GM19043 (cell line): ENCODE data around the gene LCLAT1.

Experiments used
- ATAC-seq: cut with Tn5 transposase; IDR thresholded peaks from one replicate; pipeline ENCODE4 v1.9.1; 2021; ENCODE audit warnings: low read depth; ENCODE audit not compliant: unreplicated experiment

LCLAT1 gene

DNA sequence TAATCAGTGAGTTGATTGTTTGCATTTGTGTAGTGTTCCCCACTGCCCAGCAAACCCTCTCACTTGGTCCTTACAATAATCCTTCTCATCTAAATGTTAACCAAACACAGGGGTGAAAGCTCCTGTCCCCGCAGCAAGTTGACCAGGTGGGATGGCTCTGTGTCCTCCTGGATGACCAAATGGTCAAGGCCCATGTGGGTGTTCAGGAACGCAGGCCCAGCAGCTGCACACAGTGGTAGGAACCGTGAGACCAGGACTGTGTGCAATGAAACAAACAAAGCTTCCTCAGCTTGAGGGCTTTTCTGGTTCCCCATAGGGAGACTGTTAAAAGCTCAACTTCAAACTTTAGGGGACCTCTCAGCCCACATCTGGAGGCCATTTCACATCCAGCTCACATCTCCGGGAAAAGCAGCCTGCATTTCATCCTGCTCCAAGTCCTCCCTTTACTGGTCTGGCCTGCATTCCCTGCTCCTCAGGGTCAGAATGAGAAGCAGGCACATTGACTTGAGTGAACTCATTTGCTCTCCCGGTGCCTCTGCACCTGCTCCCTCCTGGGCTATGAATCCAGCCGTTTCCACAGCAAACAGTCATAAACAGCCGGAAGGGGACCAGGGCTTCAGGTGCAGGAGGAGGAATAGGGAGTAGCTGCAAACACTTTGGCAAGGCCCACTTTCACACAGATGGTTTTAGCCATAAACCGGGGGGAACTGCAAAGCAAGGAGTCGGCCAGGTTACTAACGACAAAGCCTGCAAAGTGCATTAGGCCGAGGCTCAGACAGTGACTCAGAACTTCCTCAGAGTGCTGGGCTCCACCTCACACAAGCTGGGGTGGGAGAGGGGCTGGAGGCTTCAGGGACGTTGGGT lies 215.5 kb downstream of the LCLAT1 start:
- ATAC-seq, result no peak

DNA sequence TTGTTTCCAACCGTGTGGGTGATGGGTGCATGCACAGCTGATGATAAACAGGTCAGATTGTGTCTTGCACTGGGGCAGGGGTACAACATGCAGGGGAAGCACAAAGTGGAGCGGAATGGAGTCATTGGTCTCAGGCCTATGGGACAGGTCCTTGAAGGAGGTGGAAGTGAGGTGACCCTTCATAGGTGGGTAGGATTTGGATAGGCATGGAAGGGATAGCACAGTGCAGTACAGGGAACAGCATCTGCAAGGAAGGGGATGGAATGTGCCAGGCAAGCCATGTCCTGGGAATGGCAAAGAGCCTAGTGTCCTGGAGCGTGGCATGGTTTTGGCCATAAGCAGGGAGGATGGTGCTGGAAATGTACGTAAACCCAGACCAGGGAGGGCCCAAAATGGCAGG lies 216.3 kb downstream of the LCLAT1 start:
- no peak for ATAC-seq

DNA sequence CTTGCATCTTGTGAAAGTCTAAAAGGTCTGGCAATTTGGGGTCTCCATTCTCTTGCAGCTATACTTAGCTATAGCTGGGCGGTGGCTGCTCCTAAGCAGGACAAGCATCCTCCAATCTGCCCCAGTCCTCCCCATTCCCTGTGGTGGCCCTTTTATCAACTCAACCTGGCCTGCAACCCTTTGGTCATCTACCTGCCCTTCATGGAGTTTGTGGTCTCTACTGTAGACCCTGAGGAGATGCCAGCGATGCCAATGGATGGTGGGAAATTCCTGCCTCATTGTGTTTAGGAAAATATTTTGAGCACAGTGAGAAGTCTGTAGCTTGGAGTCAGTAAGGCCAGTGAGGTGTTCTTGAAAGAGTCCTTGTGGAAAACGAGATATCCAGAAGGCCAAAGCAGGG lies 216.8 kb downstream of the LCLAT1 start:
- ATAC-seq, result no peak

DNA sequence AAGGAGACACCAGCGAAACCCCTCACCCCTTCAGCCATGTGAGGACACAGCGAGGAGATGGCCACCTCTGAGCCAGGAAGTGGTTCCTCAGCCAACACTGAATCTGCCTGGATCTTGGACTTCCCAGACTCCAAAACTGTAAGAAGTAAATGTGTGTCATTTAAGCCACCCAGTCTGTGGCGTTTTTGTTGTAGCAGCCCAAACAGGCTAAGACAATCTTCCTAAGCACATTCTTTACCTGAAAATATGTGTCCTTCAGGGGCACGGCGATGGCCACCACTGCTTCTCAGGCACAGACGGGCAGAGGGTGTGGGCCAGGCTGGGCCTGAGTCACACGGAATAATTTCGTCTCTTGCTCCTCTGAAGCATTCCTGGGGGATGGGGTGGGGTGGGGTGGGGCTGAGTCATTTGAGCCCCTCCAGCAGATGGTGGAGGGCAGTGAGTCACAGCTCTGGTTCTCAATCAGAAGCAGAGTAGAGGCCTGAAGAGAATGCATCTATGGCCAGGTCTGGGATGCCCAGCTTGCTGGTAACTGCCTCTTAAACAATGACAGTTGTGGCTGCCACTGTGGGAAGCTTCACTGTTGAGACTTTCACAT lies 217.8 kb downstream of the LCLAT1 start:
- ATAC-seq, result no peak

DNA sequence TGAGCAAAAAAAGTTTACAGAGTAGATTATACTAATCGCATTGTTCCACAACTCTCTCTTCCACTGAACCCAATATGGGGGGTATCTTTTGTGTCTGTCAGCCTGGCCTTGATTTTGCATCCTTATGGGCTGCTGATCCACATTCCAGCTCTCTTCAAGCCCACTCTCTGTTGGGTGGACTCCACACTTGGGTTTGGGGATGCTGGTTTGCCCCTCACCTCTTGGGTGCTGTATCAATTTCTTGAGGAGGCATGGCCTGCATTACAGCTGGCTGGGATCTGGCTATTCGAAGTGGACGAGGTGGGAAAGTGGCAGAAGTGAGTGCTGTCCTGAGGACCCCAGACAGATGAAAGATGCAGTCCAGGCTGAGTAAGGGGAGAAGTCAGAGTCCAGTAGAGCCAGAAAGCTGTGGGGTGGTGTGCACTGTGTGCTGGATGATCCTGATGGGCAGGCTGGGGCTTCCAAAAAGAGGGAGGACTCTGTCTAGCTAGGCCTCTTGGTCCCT lies 218.8 kb downstream of the LCLAT1 start:
- ATAC-seq, result no peak

DNA sequence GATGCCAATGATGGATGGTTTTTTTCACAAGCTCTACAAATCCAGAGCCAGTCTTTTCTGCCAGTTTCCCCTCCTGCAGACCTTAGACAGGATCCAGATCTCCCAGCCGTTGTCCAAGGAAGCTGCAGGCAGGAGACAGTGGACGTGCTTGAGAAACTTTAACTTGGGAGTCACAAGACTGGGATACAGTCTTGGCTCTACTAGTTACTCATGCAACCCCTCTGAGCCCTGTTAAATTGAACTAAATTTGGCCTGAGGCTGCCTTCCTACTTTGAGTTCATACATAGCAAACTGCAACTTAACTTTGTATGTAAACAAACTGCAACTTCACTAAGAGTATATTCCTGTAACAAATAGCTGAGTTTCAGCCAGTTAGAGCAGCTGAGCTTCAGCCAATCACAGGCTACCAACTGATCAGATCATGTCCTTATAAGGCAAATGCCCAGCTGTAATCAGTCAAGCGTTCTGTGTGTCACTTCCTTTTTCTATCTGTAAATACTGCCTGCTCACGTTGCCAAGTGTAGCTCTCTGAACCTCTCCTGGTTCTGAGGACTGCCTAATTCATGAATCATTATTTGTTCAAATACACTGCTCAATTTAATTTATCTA lies 219.3 kb downstream of the LCLAT1 start:
- ATAC-seq, result no peak

DNA sequence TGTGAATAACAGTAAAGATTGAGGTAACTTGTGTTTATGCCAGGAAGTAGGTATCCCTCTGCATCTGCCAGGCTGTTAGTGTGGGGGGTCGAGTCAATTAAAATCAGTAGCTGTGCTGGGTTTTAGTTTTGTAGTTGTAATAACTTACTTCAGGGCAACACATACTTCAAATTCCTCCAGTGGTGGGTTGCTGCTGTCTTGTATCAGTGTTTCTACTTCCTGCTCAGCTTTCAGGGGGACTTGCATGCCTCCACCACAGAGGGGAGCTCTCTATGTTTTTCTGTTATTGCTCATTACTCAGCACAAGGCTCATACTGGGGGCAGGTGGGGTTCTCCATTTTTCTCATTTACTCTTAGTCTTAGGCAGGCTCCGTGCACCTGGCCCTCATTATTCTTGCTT lies 223.4 kb downstream of the LCLAT1 start:
- ATAC-seq, result no peak

DNA sequence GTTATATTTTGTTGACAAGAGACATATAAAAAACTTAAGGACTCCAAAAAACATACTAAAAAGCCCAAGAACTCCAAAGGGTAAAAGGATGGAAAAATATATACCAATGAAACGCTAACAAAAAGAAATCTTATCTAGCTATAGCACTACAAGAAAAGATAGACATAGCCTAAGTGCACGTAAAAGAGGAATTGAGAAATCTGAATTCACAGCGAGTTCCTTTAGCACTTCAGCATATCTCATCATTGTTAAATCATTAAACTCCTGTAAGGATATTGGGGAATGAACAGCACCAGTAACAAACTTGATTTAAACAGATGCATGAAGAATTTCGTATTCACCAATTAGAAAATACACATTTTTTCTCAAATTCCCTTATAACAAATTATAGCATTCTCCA lies 226.1 kb downstream of the LCLAT1 start:
- ATAC-seq, result no peak

DNA sequence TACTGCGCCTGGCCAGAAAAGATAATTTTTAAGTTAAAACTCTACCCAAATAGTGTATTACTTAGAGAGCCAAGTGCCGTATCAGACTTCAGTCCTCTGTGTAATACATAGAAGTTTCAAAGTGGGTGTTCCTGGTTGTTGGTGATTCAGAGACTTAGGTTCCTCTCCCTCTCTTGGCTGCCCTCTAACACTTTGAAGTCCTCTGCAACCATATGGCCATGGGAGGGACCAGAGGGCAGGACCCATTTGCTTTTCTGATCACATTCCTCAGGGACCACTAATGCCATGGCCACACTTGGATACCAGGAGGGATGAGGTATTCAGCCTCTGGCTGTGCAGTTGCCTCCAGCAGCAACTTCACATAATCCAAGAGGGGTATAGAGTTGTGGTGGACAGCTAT lies 228.7 kb downstream of the LCLAT1 start:
- ATAC-seq, result no peak

DNA sequence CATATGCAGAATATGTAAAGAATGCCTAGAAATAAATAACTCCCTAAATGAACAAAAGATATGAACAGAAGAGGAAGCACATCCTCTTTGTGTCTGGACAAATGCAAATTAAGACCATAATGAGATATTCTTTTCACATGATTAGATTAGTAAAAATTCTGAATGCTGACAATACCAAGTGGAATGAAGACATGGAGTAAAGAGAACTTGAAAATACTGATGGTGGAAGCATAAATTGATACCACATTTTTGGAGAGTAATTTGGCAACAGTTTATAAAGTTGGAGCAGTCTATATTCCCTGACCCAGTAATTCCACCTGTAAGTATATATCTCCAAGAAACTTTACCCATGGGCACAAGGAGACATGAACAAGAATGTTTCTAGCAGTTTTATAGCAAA lies 230.2 kb downstream of the LCLAT1 start:
- no peak for ATAC-seq

DNA sequence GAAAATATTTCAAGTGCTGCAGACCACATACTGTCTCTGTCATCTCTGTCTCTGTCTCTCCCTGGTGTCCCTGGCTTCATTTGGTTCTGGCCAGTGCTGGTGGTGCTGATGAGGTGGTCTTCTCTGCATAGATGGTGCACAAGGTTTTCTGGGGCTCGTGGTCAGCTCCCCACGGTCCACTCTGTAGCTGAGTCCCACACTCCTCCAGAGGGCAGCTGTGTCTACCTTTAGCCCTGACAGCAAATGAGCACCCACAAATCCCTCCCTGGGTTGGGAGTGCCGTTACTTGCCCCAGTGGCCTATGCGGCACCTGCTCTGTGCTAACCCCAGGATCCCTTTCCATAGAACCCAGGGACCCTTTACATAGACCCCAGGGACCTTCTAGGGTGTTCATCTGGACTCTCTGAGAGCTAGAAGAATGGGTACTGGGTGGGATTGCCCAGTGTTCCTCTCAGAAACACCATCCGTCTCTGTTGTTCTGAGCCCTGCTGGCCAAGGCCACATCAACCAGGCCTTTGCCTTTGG lies 230.9 kb downstream of the LCLAT1 start:
- no peak for ATAC-seq

DNA sequence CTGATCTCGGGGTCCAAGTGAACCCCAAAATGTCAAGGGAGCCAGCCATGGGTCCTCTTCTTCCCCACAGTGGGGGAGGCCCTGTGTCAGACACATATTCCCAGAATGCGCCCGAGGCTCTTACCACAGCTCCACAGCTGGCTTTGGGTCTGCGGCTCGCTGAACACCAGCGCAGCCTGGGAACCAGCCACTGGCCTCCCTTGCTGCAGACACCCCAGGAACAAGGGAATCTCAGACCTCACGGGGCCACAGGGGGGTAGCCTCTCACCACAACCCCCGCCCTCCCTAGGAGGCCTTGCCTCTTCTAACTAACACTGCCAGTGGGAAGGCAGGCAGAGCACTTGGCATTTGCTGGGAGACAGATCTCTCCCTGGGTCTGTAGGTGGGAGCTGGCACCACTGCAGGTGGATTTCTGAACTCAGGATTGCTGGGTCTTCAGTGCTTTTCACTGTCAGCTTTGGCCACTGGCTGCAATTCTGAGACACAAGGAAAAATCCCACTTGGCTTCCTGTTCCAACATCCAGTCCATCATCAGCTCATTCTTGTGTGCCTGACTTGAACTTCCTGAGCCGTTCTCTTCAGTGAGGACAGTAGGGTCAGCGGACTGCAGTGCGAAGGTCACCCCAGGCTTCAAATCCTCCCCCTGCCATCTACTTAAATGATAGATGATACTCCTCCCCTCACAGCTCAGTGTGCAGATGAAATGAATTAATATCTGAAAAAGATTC lies 231.5 kb downstream of the LCLAT1 start:
- no peak for ATAC-seq

DNA sequence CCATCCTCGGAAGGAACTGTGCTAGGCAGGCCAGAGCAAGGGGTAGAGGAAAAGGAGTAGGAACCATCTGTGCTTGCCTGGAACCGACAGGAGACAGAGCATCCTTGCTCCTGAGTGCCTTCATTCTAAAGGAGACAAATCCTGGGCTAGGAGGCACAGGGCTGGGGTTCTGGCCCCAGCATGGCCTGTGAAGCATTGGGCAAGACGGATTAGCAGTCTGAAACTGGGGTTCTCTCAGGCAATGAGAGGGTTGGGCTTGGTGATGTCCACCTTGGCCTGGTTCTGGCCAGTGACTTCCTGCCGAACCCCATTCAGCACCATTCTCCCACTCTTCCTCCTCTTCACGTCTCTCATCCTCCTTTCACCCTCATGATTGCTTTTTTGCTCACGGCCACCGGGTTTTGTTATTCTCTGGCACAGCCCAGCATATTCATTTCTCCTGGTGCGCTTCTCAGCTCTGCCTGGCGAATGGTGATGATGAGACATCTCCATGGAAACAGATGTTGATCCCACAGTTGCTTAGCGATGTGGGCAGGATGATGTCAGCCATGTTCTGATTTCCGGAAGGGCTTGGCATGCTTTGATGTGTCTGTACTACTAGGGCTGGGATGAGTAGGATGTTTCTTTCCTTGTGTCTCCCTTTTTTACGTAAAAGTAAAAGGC lies 232.5 kb downstream of the LCLAT1 start:
- no peak for ATAC-seq

DNA sequence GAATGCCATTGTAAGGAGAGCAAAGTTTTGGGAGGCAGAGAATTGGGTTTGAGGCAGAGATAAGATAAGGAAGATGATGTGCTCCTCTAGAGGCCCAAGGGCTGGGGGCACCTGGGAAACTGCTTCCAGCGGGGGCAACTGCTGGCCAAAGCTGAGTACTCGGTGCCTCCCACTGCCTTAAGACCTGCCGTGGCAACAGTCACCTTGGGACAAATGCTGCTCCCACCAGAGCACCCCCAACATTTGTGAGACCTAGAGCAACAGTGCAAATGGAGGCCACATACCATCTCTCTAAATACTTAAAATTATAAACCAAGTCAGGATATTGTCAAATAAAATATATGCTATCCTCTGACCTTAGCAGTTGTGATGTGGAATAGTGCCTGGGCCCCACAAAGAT lies 233.1 kb downstream of the LCLAT1 start:
- no peak for ATAC-seq

DNA sequence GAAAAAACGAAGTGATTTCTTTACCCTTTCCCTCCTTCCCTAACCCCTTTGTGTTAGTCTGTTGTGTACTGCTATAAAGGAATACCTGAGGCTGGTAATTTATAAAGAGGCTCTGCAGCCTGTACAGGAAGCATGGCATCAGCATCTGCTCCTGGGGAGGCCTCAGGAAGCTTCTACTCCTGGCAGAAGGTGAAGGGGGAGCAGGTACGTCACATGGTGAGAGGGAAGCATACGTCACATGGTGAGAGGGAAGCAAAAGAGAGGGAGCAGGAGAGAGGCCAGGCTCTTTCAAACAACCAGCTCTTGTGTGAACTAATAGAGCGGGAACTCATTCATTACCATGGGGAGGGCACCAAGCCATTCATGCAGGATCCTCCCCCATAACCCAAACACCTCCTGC lies 234.0 kb downstream of the LCLAT1 start:
- ATAC-seq, result no peak

DNA sequence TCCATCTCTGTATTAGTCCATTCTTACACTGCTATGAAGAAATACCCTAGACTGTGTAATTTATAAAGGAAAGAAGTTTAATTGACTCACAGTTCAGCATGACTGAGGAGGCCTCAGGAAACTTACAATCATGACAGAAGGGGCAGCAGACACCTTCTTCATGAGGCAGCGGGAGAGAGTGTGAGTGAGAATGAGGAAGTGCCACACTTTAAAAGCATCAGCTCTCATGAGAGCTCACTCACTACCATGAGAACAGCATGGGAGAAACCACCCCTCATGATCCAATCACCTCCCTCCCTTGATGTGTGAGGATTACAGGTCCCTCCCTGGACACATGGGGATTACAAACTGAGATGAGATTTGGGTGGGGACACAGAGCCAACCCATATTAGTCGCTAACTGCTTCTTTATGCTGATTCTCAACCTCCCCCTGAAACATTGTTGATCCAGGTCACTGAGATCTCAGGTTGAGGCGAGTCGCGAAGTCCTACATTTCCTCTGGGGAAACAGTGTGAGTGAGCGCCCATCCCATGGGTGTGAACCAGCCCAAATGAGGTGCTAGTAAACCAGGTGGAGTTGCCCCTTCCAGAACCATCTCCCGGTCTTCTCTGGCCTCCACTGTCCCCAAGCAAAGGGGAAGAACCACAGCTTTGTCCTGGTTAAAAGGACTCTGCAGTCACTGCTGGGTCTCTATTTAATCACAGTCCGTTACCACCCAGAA lies 236.3 kb downstream of the LCLAT1 start:
- no peak for ATAC-seq

DNA sequence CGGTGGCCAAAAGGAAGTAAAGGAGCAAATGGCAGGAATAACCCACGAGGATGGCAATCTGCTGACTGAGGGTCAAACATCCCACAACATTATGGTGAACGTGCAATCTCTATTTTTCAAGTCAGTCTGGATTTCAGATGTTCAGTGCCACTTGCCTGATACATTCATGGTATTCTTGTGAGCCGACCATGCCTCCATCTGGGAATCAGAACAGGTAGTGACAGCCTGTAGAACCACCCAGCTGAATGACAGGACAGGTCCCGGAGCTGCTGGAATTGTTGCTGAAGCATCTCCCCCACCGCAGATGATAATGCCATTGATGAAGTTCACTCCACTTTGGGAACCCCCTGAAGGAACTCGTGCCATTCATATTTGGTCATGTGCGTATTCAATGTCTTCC lies 237.0 kb downstream of the LCLAT1 start:
- no peak for ATAC-seq

DNA sequence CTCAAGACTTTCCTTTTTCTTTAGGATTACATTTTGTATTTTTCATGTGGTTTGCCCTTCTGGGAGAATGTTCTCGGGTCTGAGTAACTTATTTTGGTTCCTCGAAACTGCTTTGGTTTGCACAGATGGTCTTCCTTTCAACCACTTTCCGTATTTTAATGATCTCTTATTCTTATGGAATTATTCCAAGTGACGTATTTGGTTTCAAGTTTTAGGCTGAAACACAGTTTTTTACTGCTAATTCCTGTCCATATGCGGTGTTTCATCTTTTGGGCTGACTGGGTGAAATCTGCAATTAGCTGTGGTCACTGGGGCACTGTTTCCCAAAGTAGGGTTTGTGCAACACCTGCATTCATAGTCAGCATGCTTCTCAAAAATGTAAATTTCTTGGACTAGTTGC lies 237.5 kb downstream of the LCLAT1 start:
- no peak for ATAC-seq

DNA sequence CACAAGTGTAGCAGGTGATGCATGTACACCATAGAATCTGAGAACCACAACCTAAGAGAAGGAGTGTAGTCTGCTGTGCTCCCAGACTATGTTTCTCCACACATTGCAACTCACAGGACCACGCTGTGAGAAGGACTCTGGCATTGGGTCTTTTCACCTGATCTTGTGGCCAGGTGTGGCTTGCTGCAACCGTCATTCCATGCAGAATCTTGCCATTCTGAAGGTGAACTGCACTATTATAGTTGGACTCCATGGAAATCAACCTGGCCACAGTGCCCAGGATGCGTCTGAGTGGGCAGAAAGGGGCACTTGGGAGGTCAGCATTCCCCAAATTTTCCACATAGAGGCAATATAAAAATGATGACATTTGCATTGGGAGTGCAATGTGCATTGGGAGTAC lies 237.9 kb downstream of the LCLAT1 start:
- ATAC-seq, result no peak

DNA sequence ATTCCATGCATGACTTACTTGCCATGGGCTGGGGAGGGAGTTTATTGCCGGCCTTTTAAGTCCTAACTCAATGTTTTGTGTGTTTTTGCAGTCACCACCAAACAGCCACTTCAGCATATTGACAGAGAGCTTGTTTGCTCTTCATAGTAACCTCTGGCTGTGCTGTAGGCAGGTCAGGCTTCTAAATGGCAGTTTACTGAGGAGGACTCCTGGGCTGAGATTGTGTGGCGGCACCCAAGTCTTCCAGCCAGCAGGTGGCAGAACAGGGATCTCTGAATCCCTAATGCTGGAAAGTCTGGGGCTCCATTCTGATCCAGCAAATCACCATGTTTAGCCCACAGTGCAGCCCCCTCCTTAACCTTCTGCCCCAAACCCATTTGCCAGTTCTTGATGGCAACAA lies 239.0 kb downstream of the LCLAT1 start:
- ATAC-seq, result no peak
